ENCODE data around the gene SLC27A3. TPM values are rescaled to one million over a fixed set of nuclear protein-coding genes. Genes with fewer than 3 reads are reported as not detected.

Gene SLC27A3
- total RNA-seq, 2 experiments from 2014 or later: 4.5 to 10.2 TPM

GRCh38 chr1:153793261-153793972 is 18.2 kb downstream of the SLC27A3 start:
- Histone ChIP-seq H2AFZ (ENCODE audit: low read length) (no peak overlapping the region), H3K27ac (ENCODE audit: low read depth, low read length, poor library complexity, severe bottlenecking) (no peak overlapping the region), H3K79me2 (ENCODE audit: insufficient read depth, low read depth, low read length) (no peaks in the 10 kb centered on the region), H3K36me3 (ENCODE audit: insufficient read depth, low read length) (no peaks in the 10 kb centered on the region), H3K4me2 (ENCODE audit: low read length) (no peak overlapping the region), H3K9me2 (ENCODE audit: insufficient read depth, low read length) (no peaks in the 10 kb centered on the region), H3K4me1 (ENCODE audit: insufficient read depth, low read length, poor library complexity, severe bottlenecking) (peaks cover 32% of the 10 kb centered on the region), H3K4me3 (ENCODE audit: low read depth, low read length, poor library complexity, severe bottlenecking) (no peak overlapping the region), H3K9me3 (ENCODE audit: low read length) (no peaks in the 10 kb centered on the region), H4K20me1 (ENCODE audit: insufficient read depth, low read length) (no peaks in the 10 kb centered on the region)
- intact Hi-C loops (cut with micrococcal nuclease; ENCODE audit: unreplicated experiment): no loop called here
- TF ChIP-seq, protein P1, sequence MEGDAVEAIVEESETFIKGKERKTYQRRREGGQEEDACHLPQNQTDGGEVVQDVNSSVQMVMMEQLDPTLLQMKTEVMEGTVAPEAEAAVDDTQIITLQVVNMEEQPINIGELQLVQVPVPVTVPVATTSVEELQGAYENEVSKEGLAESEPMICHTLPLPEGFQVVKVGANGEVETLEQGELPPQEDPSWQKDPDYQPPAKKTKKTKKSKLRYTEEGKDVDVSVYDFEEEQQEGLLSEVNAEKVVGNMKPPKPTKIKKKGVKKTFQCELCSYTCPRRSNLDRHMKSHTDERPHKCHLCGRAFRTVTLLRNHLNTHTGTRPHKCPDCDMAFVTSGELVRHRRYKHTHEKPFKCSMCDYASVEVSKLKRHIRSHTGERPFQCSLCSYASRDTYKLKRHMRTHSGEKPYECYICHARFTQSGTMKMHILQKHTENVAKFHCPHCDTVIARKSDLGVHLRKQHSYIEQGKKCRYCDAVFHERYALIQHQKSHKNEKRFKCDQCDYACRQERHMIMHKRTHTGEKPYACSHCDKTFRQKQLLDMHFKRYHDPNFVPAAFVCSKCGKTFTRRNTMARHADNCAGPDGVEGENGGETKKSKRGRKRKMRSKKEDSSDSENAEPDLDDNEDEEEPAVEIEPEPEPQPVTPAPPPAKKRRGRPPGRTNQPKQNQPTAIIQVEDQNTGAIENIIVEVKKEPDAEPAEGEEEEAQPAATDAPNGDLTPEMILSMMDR (conservative IDR thresholded peaks at IDR 0.05; ENCODE audit: low read length): no peak
- no peak for TF ChIP-seq EZH2phosphoT487 (IDR thresholded peaks at IDR 0.05; ENCODE audit: borderline replicate concordance, low read depth, low read length)
- BruUV-seq (replicated peaks): no TSS peak
- no peak for DNase-seq (ENCODE audit: low spot score)
- POLR2A ChIA-PET: interaction anchor here (0.5 kb wide), 1 partner anchor 12 kb away, joined by 3 read pairs; no protein-coding TSS in a partner anchor
- CTCF ChIA-PET (ENCODE audit: unreplicated experiment): no interaction called here

DNA sequence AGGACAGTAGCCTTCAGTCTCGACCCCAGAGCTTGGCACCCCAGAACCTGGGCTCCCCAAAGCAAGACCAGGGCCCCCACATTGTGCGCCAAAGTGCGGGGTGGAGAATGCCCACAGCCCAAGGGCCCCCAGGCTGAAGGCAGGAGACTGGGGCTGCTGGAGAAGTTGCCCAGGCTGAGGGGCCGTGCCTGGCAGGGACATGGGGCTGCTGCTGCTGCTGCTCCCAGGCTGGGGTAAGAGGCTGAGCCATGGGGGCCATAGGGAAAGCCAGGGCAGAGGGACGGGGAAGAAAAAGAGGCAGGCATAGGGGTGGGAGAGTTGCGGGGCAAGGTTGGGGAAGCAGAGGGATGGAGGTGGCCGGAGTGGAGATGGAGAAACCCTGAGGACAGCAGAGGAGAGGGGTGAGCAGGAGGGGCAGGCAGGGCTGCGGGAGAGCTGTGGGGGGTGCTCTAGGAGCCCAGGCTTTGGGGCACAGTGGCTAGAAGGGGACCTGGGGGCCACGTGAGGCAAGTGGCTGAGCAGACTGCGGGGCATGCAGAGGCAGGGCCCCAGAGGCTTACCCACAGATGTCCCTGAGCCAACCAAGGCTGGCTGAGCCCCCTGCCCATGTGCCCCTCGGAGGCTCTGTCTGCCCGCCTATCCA is 18.9 kb downstream of the SLC27A3 start:
- ChIA-PET POLR2A (no interaction called here), CTCF (ENCODE audit: unreplicated experiment) (no interaction called here)
- no peak overlapping the region for H3K4me3 ChIP-seq (ENCODE audit: low read depth, low read length, poor library complexity, severe bottlenecking)
- peaks cover 32% of the 10 kb centered on the region for H3K4me1 ChIP-seq (ENCODE audit: insufficient read depth, low read length, poor library complexity, severe bottlenecking)
- intact Hi-C loops (cut with micrococcal nuclease; ENCODE audit: unreplicated experiment): no loop called here
- H3K9me2 ChIP-seq (ENCODE audit: insufficient read depth, low read length): no peaks in the 10 kb centered on the region
- no peak overlapping the region for H3K27ac ChIP-seq (ENCODE audit: low read depth, low read length, poor library complexity, severe bottlenecking)
- H3K4me2 ChIP-seq (ENCODE audit: low read length): no peak overlapping the region
- H3K9me3 ChIP-seq (ENCODE audit: low read length): no peaks in the 10 kb centered on the region
- DNase-seq (ENCODE audit: low spot score): no peak
- no peaks in the 10 kb centered on the region for H3K36me3 ChIP-seq (ENCODE audit: insufficient read depth, low read length)
- H3K79me2 ChIP-seq (ENCODE audit: insufficient read depth, low read depth, low read length): no peaks in the 10 kb centered on the region
- BruUV-seq (replicated peaks): no TSS peak
- H2AFZ ChIP-seq (ENCODE audit: low read length): no peak overlapping the region
- TF ChIP-seq EZH2phosphoT487 (IDR thresholded peaks at IDR 0.05; ENCODE audit: borderline replicate concordance, low read depth, low read length): no peak
- TF ChIP-seq, protein P1 (conservative IDR thresholded peaks at IDR 0.05; ENCODE audit: low read length): no peak
- H4K20me1 ChIP-seq (ENCODE audit: insufficient read depth, low read length): no peaks in the 10 kb centered on the region
